NCI-H2227 treated with DMSO at 0.1 percent for 48 hours (cell line): ENCODE results near the gene NHP2.

Experiments
- DNase-seq: peaks from one replicate; lab custom pipeline; 2025; lab: John Stamatoyannopoulos, UW

Gene NHP2

DNA sequence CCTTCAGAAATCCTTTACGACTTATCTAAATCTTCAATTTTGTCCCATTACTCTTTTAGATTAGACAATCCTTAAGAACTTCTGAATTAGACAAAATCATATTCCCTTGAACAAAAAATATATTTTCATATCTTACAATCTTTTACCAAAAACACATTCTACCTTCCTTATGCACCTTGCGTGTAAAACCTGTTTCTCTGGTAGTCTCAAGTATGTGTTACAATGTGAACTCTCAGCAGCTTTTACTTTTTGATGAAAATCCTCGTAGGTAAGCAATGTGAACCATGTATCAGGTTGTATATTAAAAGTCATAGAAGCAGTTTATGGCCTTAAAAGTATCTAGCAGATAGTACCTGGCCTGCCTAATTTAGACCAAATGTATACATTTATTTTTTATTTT is 20.8 kb upstream of the NHP2 start:
- no peak for DNase-seq

GRCh38 chr5:178170455-178170854 is 16.8 kb upstream of the NHP2 start:
- no peak for DNase-seq

DNA sequence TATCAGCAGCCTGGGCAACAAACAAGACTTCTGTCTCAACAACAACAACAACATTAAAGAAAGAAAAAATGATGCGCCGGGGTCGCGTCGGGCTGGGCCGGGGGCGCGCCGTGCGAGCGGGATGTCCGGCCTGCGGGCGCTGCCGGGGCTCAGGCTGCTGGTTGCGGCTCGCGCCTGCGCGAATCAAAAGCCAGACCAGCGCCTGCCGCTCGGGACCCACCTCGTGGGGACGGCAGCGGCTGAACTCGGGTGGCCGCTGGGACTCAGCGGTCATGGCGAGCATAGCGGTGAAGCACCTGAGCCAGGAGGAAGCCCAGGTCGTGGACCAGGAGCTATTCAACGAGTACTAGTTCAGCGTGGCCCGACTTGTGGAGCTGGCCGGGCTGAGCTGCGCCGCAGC is 11.9 kb upstream of the NHP2 start:
- DNase-seq: no peak

DNA sequence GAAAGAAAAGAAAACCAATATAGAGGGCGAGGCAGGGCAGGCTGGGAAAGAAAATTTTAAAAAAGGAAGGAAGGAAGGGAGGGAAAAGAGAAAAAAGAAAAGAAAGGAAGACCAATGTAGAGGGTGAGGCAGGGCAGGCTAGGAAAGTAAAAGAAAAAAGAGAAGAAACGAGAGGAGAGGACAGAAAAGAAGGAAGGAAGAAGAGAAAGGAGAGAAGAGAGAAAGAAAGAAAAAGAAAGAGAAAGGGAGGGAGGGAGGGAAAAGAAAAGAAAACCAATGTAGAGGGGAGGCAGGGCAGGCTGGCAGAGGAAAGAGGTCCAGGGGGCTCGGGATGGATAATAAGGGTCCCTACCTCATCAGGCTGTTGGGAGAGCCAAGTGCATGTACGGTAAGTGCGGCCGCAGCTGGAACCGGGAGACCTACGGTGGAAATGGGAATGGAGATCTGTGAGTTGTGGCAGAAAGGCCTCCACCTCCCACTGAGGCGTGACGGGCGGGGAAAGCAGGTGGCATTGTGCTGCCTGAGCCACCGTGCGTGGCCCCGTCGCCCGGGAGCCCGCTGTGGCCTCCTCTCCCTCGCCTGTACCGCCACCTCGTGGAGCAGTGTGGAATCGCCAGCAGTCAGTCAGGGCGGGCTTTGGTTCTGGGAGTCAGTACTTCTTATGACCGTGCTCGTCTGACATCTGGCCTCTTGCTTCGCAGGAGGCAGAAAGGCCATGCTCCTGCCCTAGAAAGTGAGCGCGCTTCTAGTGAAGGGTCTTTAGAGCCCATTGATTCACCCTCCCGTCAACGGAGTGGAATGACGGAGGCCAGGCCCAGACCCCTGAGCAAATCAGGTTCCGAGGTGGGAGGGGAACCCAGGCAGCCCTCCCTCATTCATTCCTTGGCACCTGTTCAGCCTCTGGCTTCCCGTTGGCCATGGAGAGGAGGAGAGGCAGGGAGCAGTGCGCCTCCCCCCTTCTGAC is 10.4 kb upstream of the NHP2 start:
- peak; percentile 62 for DNase-seq

DNA sequence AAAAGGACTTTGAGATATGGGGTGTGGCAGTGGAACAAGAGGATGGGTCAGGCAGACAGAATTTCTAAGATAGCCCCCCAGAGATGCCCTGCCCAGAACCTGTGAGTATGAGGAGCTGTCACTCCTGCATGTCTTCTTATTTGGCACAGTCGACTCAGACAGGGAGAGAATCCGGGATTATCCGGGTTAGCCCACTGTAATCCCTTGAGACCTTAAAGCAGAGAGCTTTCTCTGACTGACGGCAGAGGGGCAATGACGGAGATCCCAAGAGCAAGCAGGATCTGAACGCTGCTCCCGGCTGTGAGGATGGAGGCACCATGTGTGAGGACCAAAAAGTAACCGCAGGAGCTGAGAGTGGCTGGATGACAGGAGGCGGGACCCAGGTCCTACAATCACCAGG is 8.8 kb upstream of the NHP2 start:
- no peak for DNase-seq

GRCh38 chr5:178160176-178160575 is 6.5 kb upstream of the NHP2 start:
- no peak for DNase-seq

- DNase-seq: no peak
Observed at GRCh38 chr5:178155065-178155464, 1.4 kb upstream of the NHP2 start.

DNA sequence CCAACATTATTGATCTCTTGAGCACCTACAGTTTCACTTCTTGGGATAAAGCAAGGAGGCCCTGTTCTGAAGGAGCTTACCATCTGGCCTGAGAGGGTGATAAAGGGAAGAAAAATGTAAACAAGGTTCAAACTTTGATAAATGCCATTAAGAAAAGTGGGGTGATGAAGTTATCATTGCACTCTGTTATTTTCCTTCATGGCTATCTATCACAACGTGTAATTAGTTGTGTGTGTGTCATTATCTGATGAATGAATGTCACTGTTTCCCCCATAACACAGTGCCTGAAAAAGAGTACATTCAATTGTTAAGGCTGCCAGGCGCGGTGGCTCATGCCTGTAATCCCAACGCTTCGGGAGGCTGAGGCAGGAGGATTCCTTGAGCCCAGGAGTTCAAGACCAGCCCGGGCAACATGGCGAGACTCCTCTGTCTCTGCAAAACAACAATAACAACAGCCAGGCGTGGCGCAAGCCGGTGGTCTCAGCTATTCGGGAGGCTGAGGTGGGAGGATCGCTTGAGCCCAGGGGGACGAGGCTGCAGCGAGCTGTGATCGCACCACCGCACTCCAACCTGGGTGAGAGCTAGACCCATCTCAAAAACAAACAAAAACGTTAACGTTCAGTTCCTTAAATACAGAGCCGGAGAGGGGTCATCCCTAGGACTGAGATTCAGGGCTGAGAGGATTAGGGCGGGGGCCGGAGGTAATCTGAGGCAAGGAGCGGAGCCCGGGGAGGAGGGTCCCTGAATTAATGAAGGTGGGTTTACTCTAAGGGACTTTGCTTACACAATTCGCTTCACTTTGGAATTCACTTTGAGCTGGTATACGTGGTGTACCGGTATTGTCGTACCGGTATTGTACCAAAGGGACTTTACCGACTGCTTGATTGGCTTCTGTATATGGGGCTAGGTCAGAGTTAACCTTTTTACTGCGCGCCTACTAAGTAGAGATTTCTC is 917 bp downstream of the NHP2 start:
- DNase-seq: no peak

GRCh38 chr5:178150977-178151734 is 2.5 kb downstream of the NHP2 start:
- no peak for DNase-seq

DNA sequence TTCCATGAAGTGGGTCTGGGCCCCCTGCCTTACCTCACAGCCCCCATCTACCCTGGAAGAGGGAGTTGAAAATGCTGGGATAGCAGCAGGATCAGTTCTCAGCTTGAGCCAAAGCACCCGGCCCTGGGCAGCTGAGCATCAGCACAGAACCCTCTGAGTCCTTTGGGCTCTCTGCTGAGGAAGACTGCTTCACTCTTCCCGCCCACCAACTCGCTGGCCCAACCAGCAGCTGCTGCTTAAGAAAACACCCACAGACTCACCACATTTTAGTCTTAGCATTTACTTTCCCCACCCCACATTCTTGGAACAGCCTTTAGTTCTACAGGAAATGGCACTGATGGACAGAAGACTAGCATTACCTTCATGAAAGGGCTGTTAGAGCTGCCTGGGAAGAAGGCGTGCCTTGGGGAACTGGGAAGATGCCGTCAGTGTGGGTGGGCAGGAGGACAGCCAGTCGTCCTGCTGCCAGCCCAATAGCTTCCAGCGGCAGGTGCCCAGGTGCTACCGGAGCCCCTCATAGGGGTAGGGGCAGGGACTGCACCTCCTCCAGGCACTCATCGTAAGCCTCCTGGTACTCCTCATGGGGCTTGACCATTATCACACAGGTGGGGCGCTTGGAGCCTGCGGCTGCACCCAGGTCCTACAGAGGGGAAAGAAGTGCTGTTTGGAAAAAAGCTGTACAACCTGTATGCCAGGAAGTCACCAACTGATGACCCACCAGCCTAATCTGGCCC is 4.3 kb downstream of the NHP2 start:
- no peak for DNase-seq

- no peak for DNase-seq
Observed at GRCh38 chr5:178147406-178147805, 6.3 kb downstream of the NHP2 start.

DNA sequence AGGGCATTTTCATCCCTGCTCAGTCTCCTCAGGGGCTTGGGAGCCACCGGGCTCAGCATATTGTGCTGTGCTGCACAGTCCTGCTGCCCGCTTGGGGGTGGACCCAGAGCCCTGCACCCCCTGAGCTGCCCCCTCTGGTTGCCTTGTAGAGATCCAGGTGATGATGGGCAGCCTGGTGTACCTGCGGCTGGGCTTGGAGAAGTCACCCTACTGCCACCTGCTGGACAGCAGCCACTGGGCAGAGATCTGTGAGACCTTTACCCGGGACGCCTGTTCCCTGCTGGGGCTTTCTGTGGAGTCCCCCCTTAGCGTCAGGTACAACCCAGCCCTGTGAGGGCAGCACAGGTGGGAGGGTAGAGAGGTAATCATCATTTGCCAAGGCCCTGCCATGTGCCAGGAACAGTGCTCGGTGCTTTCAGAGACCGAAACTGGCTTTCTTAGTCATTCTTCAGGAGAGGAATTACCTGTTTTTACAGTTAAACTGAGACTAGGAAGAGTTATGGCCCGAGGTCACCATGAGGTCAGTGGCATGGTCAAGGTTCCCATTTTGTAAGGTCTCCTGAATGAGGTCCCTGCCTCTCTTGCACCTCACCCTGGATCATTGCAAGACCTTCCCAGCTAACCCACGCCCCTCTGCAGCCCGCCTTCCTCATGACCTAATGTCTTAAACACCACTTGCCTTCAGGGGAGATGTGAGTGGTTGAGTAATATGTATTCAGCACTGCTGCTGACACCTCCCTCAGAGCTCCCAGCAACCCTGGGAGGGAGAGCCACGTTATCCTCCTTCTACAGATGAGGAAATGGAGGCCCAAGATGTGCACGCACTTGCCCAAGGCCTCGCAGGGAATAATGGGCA is 7.5 kb downstream of the NHP2 start:
- peak; percentile 13 for DNase-seq

DNA sequence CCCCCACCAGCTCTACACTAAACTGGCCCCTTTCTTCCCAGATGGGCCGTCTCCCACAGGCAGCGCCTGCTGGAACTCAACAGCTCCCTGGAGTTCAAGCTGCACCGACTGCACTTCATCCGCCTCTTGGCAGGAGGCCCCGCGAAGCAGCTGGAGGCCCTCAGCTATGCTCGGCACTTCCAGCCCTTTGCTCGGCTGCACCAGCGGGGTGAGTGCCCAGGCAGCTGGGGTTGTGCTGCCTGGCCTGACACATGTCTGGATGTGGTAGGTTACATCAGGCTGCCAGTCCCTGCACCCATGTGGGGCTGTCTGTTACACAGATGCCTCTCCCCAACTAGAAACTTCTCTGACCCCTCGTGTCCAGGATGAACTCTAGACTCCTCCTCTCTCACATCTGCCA is 9.8 kb downstream of the NHP2 start:
- no peak for DNase-seq

- no peak for DNase-seq
Observed at GRCh38 chr5:178143246-178143645, 10.4 kb downstream of the NHP2 start.

GRCh38 chr5:178142642-178143041 is 11.0 kb downstream of the NHP2 start:
- DNase-seq: no peak

GRCh38 chr5:178141550-178141949 is 12.1 kb downstream of the NHP2 start:
- DNase-seq: no peak

- DNase-seq: no peak
Observed at GRCh38 chr5:178137991-178138390, 15.7 kb downstream of the NHP2 start.

- DNase-seq: no peak
Observed at GRCh38 chr5:178136990-178137389, 16.7 kb downstream of the NHP2 start.

GRCh38 chr5:178131446-178131996 is 22.2 kb downstream of the NHP2 start:
- DNase-seq: no peak
